Ovary (tissue), 9 donors: ENCODE data around the gene PGM2. TPM values are rescaled to one million over a fixed set of nuclear protein-coding genes. Genes with fewer than 3 reads are reported as not detected.

ENCODE experiments used
- DNase-seq, 5 donors: peaks; one replicate each; pipeline ENCODE4 v3.0.0-alpha.2; 2019 to 2020
- H3K27ac ChIP-seq, 2 donors: fragments of 200-600 bp; one replicate each; pipeline versions ENCODE4 v1.5.1 to v1.8.0; 2019 to 2022
- H3K27me3 ChIP-seq: fragments of 200-600 bp; one replicate; pipeline ENCODE4 v1.8.0; 2022
- H3K36me3 ChIP-seq: fragments of 200-600 bp; sonication (generic); one replicate; pipeline ENCODE4 v1.5.1; 2019
- H3K4me1 ChIP-seq: one replicate; pipeline ENCODE4 v1.8.1; 2013; ENCODE audit warnings: mild to moderate bottlenecking, moderate library complexity; ENCODE audit not compliant: insufficient read depth
- H3K4me3 ChIP-seq: fragments of 200-600 bp; sonication (generic); one replicate; pipeline ENCODE4 v1.5.1; 2017
- H3K9me3 ChIP-seq, 2 donors: fragments of 200-600 bp in 1 of 2; sonication (generic) in 1 of 2; one replicate each; pipeline versions ENCODE4 v1.5.1 to v1.8.1; 2013 to 2019; ENCODE audit warnings: mild to moderate bottlenecking in 1 of 2, moderate library complexity in 1 of 2
- CTCF ChIP-seq, 3 donors: fragments of 450-650 bp in 2 of 3; fragments of 200-600 bp in 1 of 3; IDR thresholded peaks; one replicate each; pipeline versions ENCODE4 v1.5.1 to v1.8.0; 2016 to 2022; ENCODE audit warnings: antibody characterized with exemption in 3 of 3, mild to moderate bottlenecking in 1 of 3
- EP300 ChIP-seq: sonication (generic); formaldehyde crosslinking; IDR thresholded peaks from one replicate; pipeline ENCODE4 v1.6.1; 2017; ENCODE audit warnings: antibody characterized with exemption
- POLR2A ChIP-seq: fragments of 450-650 bp; IDR thresholded peaks from one replicate; pipeline ENCODE4 v1.6.1; 2017; ENCODE audit warnings: antibody characterized with exemption, mild to moderate bottlenecking, moderate library complexity
- WGBS, 3 donors: extraction: QIAGEN DNeasy Blood & Tissue Kit in 1 of 3; methylation state at CpG; one replicate each; pipeline versions ENCODE4 v1.1.5 to v1.1.7; 2013 to 2017; 5-methylcytosine and 5-hydroxymethylcytosine counted together
- intact Hi-C, 4 donors: fragments of 100-400 bp; cut with DNase I; formaldehyde crosslinking; loops; one replicate each; pipeline versions ENCODE4 v1.11.0 to v1.15.1; 2022 to 2023
- polyA plus RNA-seq, 2 donors: library from polyadenylated mRNA; stranded (reverse); fragments of 200-250 nt in 1 of 2; fragments of 350-450 nt in 1 of 2; fragmentation: Illumina TruSeq in 1 of 2; extraction: RNeasy Lipid Tissue Mini Kit (QIAGEN cat#74804) in 1 of 2; gene quantifications; one replicate each; pipeline ENCODE4 v1.2.3, GENCODE V29; 2013 to 2014
- total RNA-seq, 7 donors: library from RNA; depleted of rRNA in 2 of 7; stranded (reverse); fragments of >200 nt in 2 of 7; fragmentation: NEBNext Ultra II Directional in 3 of 7; extraction: Animal tissue kit (Norgen Biotek cat#: 25700) in 3 of 7; gene quantifications; one replicate each; pipeline versions ENCODE4 v1.1.0 to v1.2.4, GENCODE V29; 2016 to 2023
- donor health status: DM: no; HTN: no; CAD: no; lungs with moderate emphysema.
- donor health status: DM: no; HTN: no; CAD: no.
- donor health status: Bipolar disorder and iron deficiency.
- donor health status: DM: yes; HTN: yes; CAD: no.
- donor health status: DM: no; HTN: no; CAD: no.
- donor health status: DM: yes; HTN: yes; CAD: no.

Gene PGM2
- total and polyA plus RNA-seq, 9 donors: 11.0 to 31.2 (median 22.2) TPM

GRCh38 chr4:37827802-37828321, 1.4 kb downstream of the PGM2 start:
- Histone ChIP-seq H3K27ac (no peak overlapping the region), H3K4me1 (peaks cover 8% of the 10 kb centered on the region), H3K9me3 (no peaks in the 10 kb centered on the region), H3K36me3 (no peaks in the 10 kb centered on the region), H3K27me3 (no peaks in the 10 kb centered on the region), H3K4me3 (peak overlapping the region; percentile 75)
- intact Hi-C loops: loop anchor here in 2 of 4 donors (5.0 to 10.0 kb wide), 3 partner anchors 64 to 147 kb away; partner anchors contain the start of gene TBC1D1 (in 2 of the 2)
- no peak for DNase-seq
- no peak for TF ChIP-seq POLR2A
- WGBS, 3 donors: 34 to 79% (median 36%) methylated on average over 1 of the region's 1 CpG

- intact Hi-C loops: loop anchor here in 2 of 4 donors (5.0 to 10.0 kb wide), 3 partner anchors 63 to 146 kb away; partner anchors contain the start of gene TBC1D1 (in 2 of the 2)
- no peak for DNase-seq
Measured at GRCh38 chr4:37828843-37829242, 2.4 kb downstream of the PGM2 start.

DNA sequence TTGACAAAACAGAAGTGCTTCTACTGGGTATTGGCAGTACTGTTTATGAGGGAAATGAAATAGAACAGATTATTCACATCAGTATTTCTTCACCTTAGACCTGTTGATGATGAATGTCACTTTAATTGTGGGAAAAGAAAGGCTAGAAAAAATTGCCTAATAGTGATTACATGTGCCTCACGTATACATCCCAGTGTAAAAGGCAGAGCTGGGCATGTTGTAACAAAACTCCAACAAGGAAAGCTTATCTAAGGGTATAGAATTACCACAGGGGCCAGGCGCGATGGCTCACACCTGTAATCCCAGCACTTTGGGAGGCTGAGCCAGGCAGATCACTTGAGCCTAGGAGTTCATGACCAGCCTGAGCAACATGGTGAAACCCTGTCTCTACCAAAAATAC, 4.2 kb downstream of the PGM2 start:
- Histone ChIP-seq H3K36me3 (no peaks in the 10 kb centered on the region), H3K27ac (no peak overlapping the region), H3K9me3 (no peaks in the 10 kb centered on the region), H3K27me3 (no peaks in the 10 kb centered on the region), H3K4me1 (peaks cover 6% of the 10 kb centered on the region), H3K4me3 (no peak overlapping the region)
- TF ChIP-seq CTCF (IDR thresholded peaks at IDR 0.05) (no peak), EP300 (no peak), POLR2A (no peak)
- 96 to 98% (median 97%) methylated on average over 3 of the region's 3 CpGs for WGBS, 3 donors
- no peak for DNase-seq
- intact Hi-C loops: loop anchor here in 1 of 4 donors (10.0 kb wide), 1 partner anchor 204 kb away; no protein-coding TSS in a partner anchor

More at GRCh38 chr4:37828843-37829242, 2.4 kb downstream of the PGM2 start:
- 87 to 88% (median 88%) methylated on average over 3 of the region's 3 CpGs for WGBS, 3 donors
- H3K27me3 ChIP-seq: no peaks in the 10 kb centered on the region
- peaks cover 8% of the 10 kb centered on the region for H3K4me1 ChIP-seq
- no peak overlapping the region for H3K27ac ChIP-seq
- no peaks in the 10 kb centered on the region for H3K36me3 ChIP-seq
- H3K4me3 ChIP-seq: no peak overlapping the region
- no peaks in the 10 kb centered on the region for H3K9me3 ChIP-seq
- TF ChIP-seq EP300: no peak
- TF ChIP-seq CTCF (IDR thresholded peaks at IDR 0.05): no peak
- no peak for TF ChIP-seq POLR2A

GRCh38 chr4:37835031-37835430, 8.5 kb downstream of the PGM2 start:
- intact Hi-C loops: loop anchor here in 1 of 4 donors (10.0 kb wide), 1 partner anchor 200 kb away; no protein-coding TSS in a partner anchor
- Histone ChIP-seq H3K9me3 (no peaks in the 10 kb centered on the region), H3K4me1 (no peaks in the 10 kb centered on the region), H3K27me3 (no peaks in the 10 kb centered on the region), H3K36me3 (no peaks in the 10 kb centered on the region), H3K27ac (no peak overlapping the region), H3K4me3 (no peak overlapping the region)
- TF ChIP-seq CTCF (IDR thresholded peaks at IDR 0.05): no peak
- TF ChIP-seq POLR2A: no peak
- TF ChIP-seq EP300: no peak
- DNase-seq: no peak
- WGBS, 3 donors: 80 to 81% (median 81%) methylated on average over 5 of the region's 5 CpGs

GRCh38 chr4:37835806-37836205, 9.3 kb downstream of the PGM2 start:
- no peaks in the 10 kb centered on the region for H3K9me3 ChIP-seq
- DNase-seq: no peak
- H3K36me3 ChIP-seq: no peaks in the 10 kb centered on the region
- TF ChIP-seq EP300 (no peak), POLR2A (no peak), CTCF (IDR thresholded peaks at IDR 0.05) (no peak)
- no peaks in the 10 kb centered on the region for H3K4me1 ChIP-seq
- intact Hi-C loops: loop anchor here in 1 of 4 donors (10.0 kb wide), 1 partner anchor 199 kb away; no protein-coding TSS in a partner anchor
- no peak overlapping the region for H3K27ac ChIP-seq
- H3K27me3 ChIP-seq: no peaks in the 10 kb centered on the region
- 79 to 84% (median 79%) methylated on average over 6 of the region's 6 CpGs for WGBS, 3 donors
- no peak overlapping the region for H3K4me3 ChIP-seq
